HEK293T (cell line): ENCODE results near the gene MMP24.

Source experiments
- CTCF ChIA-PET: fragments of 350-600 bp; formaldehyde crosslinking; extraction: SDS; loops from one replicate; lab custom pipeline; 2021; ENCODE audit warnings: antibody characterized with exemption, inconsistent platforms; lab: Yijun Ruan, JAX
- POLR2A ChIA-PET: fragments of 350-600 bp; formaldehyde crosslinking; extraction: SDS; loops from one replicate; lab custom pipeline; 2020; ENCODE audit warnings: antibody characterized with exemption, inconsistent platforms; lab: Yijun Ruan, JAX
- DNase-seq: peaks from one replicate; pipeline ENCODE4 v3.0.0; 2012; ENCODE audit warnings: mixed read lengths; ENCODE audit errors: extremely low spot score
- ARNT ChIP-seq: fragments of 450-650 bp; IDR thresholded peaks from 2 replicates; pipeline ENCODE4 v1.6.1; 2017; ENCODE audit warnings: mild to moderate bottlenecking
- BHLHE40 ChIP-seq: fragments of 450-650 bp; IDR thresholded peaks from 2 replicates; pipeline ENCODE4 v1.6.1; 2016; ENCODE audit warnings: mild to moderate bottlenecking, moderate library complexity, borderline replicate concordance
- CTBP1 ChIP-seq: fragments of 450-650 bp; IDR thresholded peaks from 2 replicates; pipeline ENCODE4 v1.6.1; 2016; ENCODE audit warnings: borderline replicate concordance
- ELF4 ChIP-seq: fragments of 450-650 bp; IDR thresholded peaks from 2 replicates; pipeline ENCODE4 v1.6.1; 2017; ENCODE audit warnings: antibody characterized with exemption
- FOXA1 ChIP-seq: fragments of 450-650 bp; IDR thresholded peaks from 2 replicates; pipeline ENCODE4 v1.6.1; 2016; ENCODE audit warnings: mild to moderate bottlenecking
- FOXK2 ChIP-seq: fragments of 450-650 bp; IDR thresholded peaks from 2 replicates; pipeline ENCODE4 v1.6.1; 2016; ENCODE audit warnings: mild to moderate bottlenecking
- FOXM1 ChIP-seq: fragments of 450-650 bp; IDR thresholded peaks from 2 replicates; pipeline ENCODE4 v1.6.1; 2017; ENCODE audit warnings: mild to moderate bottlenecking, borderline replicate concordance
- HDGF ChIP-seq: fragments of 450-650 bp; IDR thresholded peaks from 2 replicates; pipeline ENCODE4 v1.6.1; 2017; ENCODE audit warnings: antibody characterized with exemption, borderline replicate concordance
- L3MBTL2 ChIP-seq: fragments of 450-650 bp; conservative IDR thresholded peaks from 2 replicates; pipeline ENCODE4 v1.6.1; 2016; ENCODE audit warnings: mild to moderate bottlenecking
- LEF1 ChIP-seq: fragments of 450-650 bp; IDR thresholded peaks from 2 replicates; pipeline ENCODE4 v1.6.1; 2017; ENCODE audit warnings: mild to moderate bottlenecking, borderline replicate concordance
- NFRKB ChIP-seq: fragments of 450-650 bp; IDR thresholded peaks from 2 replicates; pipeline ENCODE4 v1.6.1; 2016; ENCODE audit warnings: mild to moderate bottlenecking, moderate library complexity
- PKNOX1 ChIP-seq: fragments of 450-650 bp; IDR thresholded peaks from 2 replicates; pipeline ENCODE4 v1.6.1; 2016
- SP1 ChIP-seq: fragments of 450-650 bp; IDR thresholded peaks from 2 replicates; pipeline ENCODE4 v1.6.1; 2017
- SUZ12 ChIP-seq: fragments of 450-650 bp; IDR thresholded peaks from 2 replicates; pipeline ENCODE4 v1.6.1; 2016; ENCODE audit warnings: mild to moderate bottlenecking
- TARDBP ChIP-seq: fragments of 450-650 bp; IDR thresholded peaks from 2 replicates; pipeline ENCODE4 v1.6.1; 2016
- ZNF384 ChIP-seq: fragments of 450-650 bp; IDR thresholded peaks from 2 replicates; pipeline ENCODE4 v1.6.1; 2016

MMP24 gene

GRCh38 chr20:35291654-35292503 lies 65.4 kb downstream of the MMP24 start, which contains the start of gene FAM83C:
Gene FAM83C, minus strand, starts transcription at chr20:35292425. Its CDS starts 121 bp downstream, at chr20:35292304.
- no peak for TF ChIP-seq SUZ12
- TF ChIP-seq L3MBTL2: no peak
- TF ChIP-seq ARNT: no peak
- TF ChIP-seq ZNF384: no peak
- TF ChIP-seq FOXA1: no peak
- no peak for TF ChIP-seq HDGF
- no peak for TF ChIP-seq TARDBP
- no peak for TF ChIP-seq ELF4
- no peak for TF ChIP-seq FOXK2
- TF ChIP-seq PKNOX1: no peak
- TF ChIP-seq FOXM1: no peak
- no peak for TF ChIP-seq CTBP1
- no peak for TF ChIP-seq NFRKB
- DNase-seq: no peak
- CTCF ChIA-PET: no interaction called here
- POLR2A ChIA-PET: no interaction called here

DNA sequence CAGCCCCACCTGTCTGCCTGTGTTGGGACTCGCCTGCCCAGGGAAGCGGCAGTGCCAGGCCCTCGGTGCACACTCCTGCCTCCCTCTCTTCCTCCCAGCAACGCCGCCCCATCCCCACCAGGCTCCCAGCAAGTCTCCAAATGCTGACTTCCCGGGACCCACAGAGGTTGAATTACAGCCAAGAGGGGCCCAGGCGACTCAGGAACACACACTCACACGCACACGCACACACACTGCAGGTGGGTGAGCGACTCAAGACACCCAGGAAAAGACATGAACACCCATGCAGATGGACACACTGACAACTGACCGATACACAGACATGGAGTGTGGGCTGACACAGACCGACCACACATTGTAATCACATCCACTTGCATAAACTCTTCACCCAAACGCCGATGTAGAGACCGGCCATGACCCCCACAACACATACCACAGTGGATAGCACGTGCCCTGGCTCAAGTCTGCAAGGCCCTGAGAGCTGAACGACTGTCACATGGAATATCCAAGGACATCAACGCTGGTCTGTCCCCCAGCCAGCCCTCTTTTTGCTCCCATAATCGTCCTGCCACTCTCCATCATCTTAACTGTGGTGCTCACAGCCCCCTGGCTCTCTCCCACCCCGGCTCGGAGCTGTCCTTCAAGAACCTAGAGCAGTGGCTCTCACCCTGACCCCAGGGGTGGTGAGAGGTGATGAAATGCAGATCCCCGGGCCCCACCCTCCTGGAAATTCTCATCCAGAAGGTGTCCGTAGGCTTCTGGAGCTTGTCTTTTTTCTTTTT lies 66.2 kb downstream of the MMP24 start:
- no peak for DNase-seq
- CTCF ChIA-PET: no interaction called here
- POLR2A ChIA-PET: interaction anchor here (2.3 kb wide), 1 partner anchor 9 kb away, joined by 14 read pairs; the partner anchor contains the start of gene EIF6
- TF ChIP-seq ELF4: no peak
- no peak for TF ChIP-seq FOXA1
- TF ChIP-seq NFRKB: no peak
- TF ChIP-seq SP1: no peak
- no peak for TF ChIP-seq ARNT

- ChIA-PET POLR2A (interaction anchor here (2.3 kb wide), 1 partner anchor 9 kb away, joined by 14 read pairs; the partner anchor contains the start of gene EIF6), CTCF (interaction anchor here (1.0 kb wide), 1 partner anchor 154 kb away, joined by 3 read pairs; no protein-coding TSS in a partner anchor)
- TF ChIP-seq SP1 (no peak), L3MBTL2 (no peak), FOXM1 (no peak)
These were observed 67.1 kb downstream of the MMP24 start for GRCh38 chr20:35293303-35294292.

GRCh38 chr20:35294293-35294685 lies 67.8 kb downstream of the MMP24 start:
- DNase-seq: no peak
- TF ChIP-seq SUZ12: no peak
- no peak for TF ChIP-seq BHLHE40
- TF ChIP-seq FOXM1: no peak
- TF ChIP-seq HDGF: no peak
- no peak for TF ChIP-seq NFRKB
- TF ChIP-seq CTBP1: no peak
- no peak for TF ChIP-seq FOXK2
- no peak for TF ChIP-seq ZNF384
- TF ChIP-seq LEF1: no peak
- no peak for TF ChIP-seq FOXA1
- TF ChIP-seq ELF4: no peak
- TF ChIP-seq L3MBTL2: no peak
- no peak for TF ChIP-seq SP1
- no peak for TF ChIP-seq TARDBP
- no peak for TF ChIP-seq ARNT
- TF ChIP-seq PKNOX1: no peak
- POLR2A ChIA-PET: interaction anchor here (2.3 kb wide), 1 partner anchor 10 kb away, joined by 14 read pairs; the partner anchor contains the start of gene EIF6
- CTCF ChIA-PET: interaction anchor here (1.0 kb wide), 1 partner anchor 153 kb away, joined by 3 read pairs; no protein-coding TSS in a partner anchor

More at GRCh38 chr20:35293303-35294292, 67.1 kb downstream of the MMP24 start:
- no peak for DNase-seq

- POLR2A ChIA-PET: interaction anchor here (0.8 to 2.3 kb wide), 2 partner anchors 11 to 160 kb away, joined by 3 to 14 read pairs; partner anchors contain the start of gene EIF6
- DNase-seq: no peak
- CTCF ChIA-PET: interaction anchor here (0.9 kb wide), 1 partner anchor 8 kb away, joined by 3 read pairs; no protein-coding TSS in a partner anchor
- TF ChIP-seq CTBP1 (no peak), TARDBP (no peak), SUZ12 (no peak), L3MBTL2 (no peak), FOXA1 (no peak)
These were observed 68.6 kb downstream of the MMP24 start for GRCh38 chr20:35295058-35295457.
